ENCODE results near the gene HSPA1L.
"Not testable (repeated sequence)": the region's sequence is repeated elsewhere in the genome, so short reads cannot be mapped to it uniquely, and the experiment has no call there.

Gene HSPA1L

GRCh38 chr6:31813465-31813849 is 1.6 kb downstream of the HSPA1L start:
- TF ChIP-seq CTCF (IDR thresholded peaks at IDR 0.05; ENCODE audit: unreplicated experiment in 3 of 3), result no peak
- H3K9me3 Mint-ChIP-seq, result peaks cover 11% of the 10 kb centered on the region
- H3K36me3 Mint-ChIP-seq (ENCODE audit: low read depth), result peaks cover 11% of the 10 kb centered on the region
- peaks cover 20% of the 10 kb centered on the region for H3K4me1 Mint-ChIP-seq
- H3K27me3 Mint-ChIP-seq (ENCODE audit: low read depth), result no peaks in the 10 kb centered on the region
- H3K4me3 Mint-ChIP-seq, result peak overlapping the region; percentile 89 to 90 (median 89)
- H3K27ac Mint-ChIP-seq, result peak overlapping the region; percentile 99

- TF ChIP-seq CTCF (IDR thresholded peaks at IDR 0.05; ENCODE audit: unreplicated experiment in 3 of 3), result no peak
- H3K4me3 Mint-ChIP-seq, result no peak overlapping the region
- peaks cover 5% of the 10 kb centered on the region for H3K36me3 Mint-ChIP-seq (ENCODE audit: low read depth)
- H3K4me1 Mint-ChIP-seq, result peaks cover 16% of the 10 kb centered on the region
- H3K9me3 Mint-ChIP-seq, result peaks cover 5% of the 10 kb centered on the region
- no peaks in the 10 kb centered on the region for H3K27me3 Mint-ChIP-seq (ENCODE audit: low read depth)
- peak overlapping the region in 1 of 3 experiments; percentile 62 for H3K27ac Mint-ChIP-seq
Measured at GRCh38 chr6:31811645-31812044, 3.4 kb downstream of the HSPA1L start.

GRCh38 chr6:31808599-31808998 is 6.5 kb downstream of the HSPA1L start:
- H3K36me3 Mint-ChIP-seq (ENCODE audit: low read depth); H3K27me3 Mint-ChIP-seq (ENCODE audit: low read depth); H3K9me3 Mint-ChIP-seq: not testable (repeated sequence)
- Mint-ChIP-seq H3K4me1 (peaks cover 17% of the 10 kb centered on the region), H3K4me3 (peak overlapping the region in 1 of 3 experiments; percentile 40), H3K27ac (peak overlapping the region in 2 of 3 experiments; percentile 55 to 76)

GRCh38 chr6:31806470-31807272 is 8.4 kb downstream of the HSPA1L start, which contains the start of gene LSM2:
Gene LSM2 (minus strand): TSS chr6:31806966. CDS start chr6:31806757, 209 bp downstream.
- Mint-ChIP-seq H3K4me3 (peak within 1 kb of the TSS; percentile 88 to 96 (median 90)), H3K4me1 (peaks cover 15% of the 10 kb centered on the region), H3K27me3 (ENCODE audit: low read depth) (no peaks in the 10 kb centered on the region), H3K27ac (peak within 1 kb of the TSS; percentile 79 to 94 (median 85)), H3K9me3 (no peaks in the 10 kb centered on the region), H3K36me3 (ENCODE audit: low read depth) (peaks cover 5% of the 10 kb centered on the region)
- TF ChIP-seq CTCF (IDR thresholded peaks at IDR 0.05; ENCODE audit: unreplicated experiment in 3 of 3), result peak in 2 of 3 experiments; percentile 2 to 39

GRCh38 chr6:31805939-31806469 is 9.1 kb downstream of the HSPA1L start:
- TF ChIP-seq CTCF (IDR thresholded peaks at IDR 0.05; ENCODE audit: unreplicated experiment in 3 of 3), result no peak
- H3K4me1 Mint-ChIP-seq, result peaks cover 15% of the 10 kb centered on the region
- no peaks in the 10 kb centered on the region for H3K9me3 Mint-ChIP-seq
- peak overlapping the region; percentile 88 to 96 (median 90) for H3K4me3 Mint-ChIP-seq
- peaks cover 9% of the 10 kb centered on the region for H3K36me3 Mint-ChIP-seq (ENCODE audit: low read depth)
- no peaks in the 10 kb centered on the region for H3K27me3 Mint-ChIP-seq (ENCODE audit: low read depth)
- peak overlapping the region; percentile 79 to 94 (median 85) for H3K27ac Mint-ChIP-seq

GRCh38 chr6:31801031-31801927 is 13.8 kb downstream of the HSPA1L start:
- H3K27ac Mint-ChIP-seq; H3K27me3 Mint-ChIP-seq (ENCODE audit: low read depth); H3K9me3 Mint-ChIP-seq; H3K36me3 Mint-ChIP-seq (ENCODE audit: low read depth); H3K4me1 Mint-ChIP-seq: not testable (repeated sequence)
- H3K4me3 Mint-ChIP-seq, result peak overlapping the region in 1 of 3 experiments; percentile 30

Measured in nephron (organoid).